ENCODE data around the gene DNAH8. TPM values are rescaled to one million over a fixed set of nuclear protein-coding genes. Genes with fewer than 3 reads are reported as not detected.

The DNAH8 gene
- total and polyA plus RNA-seq, 2 donors (not counting 3 experiments of a cell fraction or from before 2014, with no cell fraction given): 0.29 to 0.61 TPM

GRCh38 chr6:39018103-39018502 is 303.0 kb downstream of the DNAH8 start:
- POLR2A ChIA-PET: interaction anchor here (0.6 kb wide), 1 partner anchor 286 kb away, joined by 3 read pairs; no protein-coding TSS in a partner anchor
- dilution Hi-C loops (cut with MboI; ENCODE audit: extremely low pct_ligation_motif_present, low sequenced_read_pairs): no loop called here

More at GRCh38 chr6:39018103-39018502, 303.0 kb downstream of the DNAH8 start:
- Histone ChIP-seq H3K9me1 (replicated peaks; ENCODE audit: control insufficient read depth, extremely low read depth, insufficient read depth, low read length) (no peaks in the 10 kb centered on the region), H3K79me2 (ENCODE audit: control insufficient read depth, insufficient read depth, low read length) (no peaks in the 10 kb centered on the region), H3K9ac (replicated peaks; ENCODE audit: extremely low read depth, insufficient read depth, low read length) (no peak overlapping the region), H3K4me2 (ENCODE audit: insufficient read depth, low read length) (no peak overlapping the region), H3K27me3 (ENCODE audit: control insufficient read depth in 2 of 2, insufficient read depth in 2 of 2, low read length in 2 of 2) (no peaks in the 10 kb centered on the region), H2AFZ (ENCODE audit: low read depth, low read length) (no peak overlapping the region), H3K4me1 (ENCODE audit: control insufficient read depth, extremely low read depth, insufficient read depth, low read length) (no peaks in the 10 kb centered on the region), H3K27ac (ENCODE audit: insufficient read depth, low read depth, low read length) (no peak overlapping the region), H3K9me3 (replicated peaks; ENCODE audit: control insufficient read depth, insufficient read depth, low read length) (no peaks in the 10 kb centered on the region), H3K36me3 (ENCODE audit: control insufficient read depth in 2 of 2, extremely low read depth in 1 of 2, insufficient read depth in 2 of 2, low read length in 2 of 2) (no peaks in the 10 kb centered on the region), H3K4me3 (replicated peaks in 1 of 3; ENCODE audit: insufficient read depth in 1 of 3, low read depth in 1 of 3, low read length in 3 of 3) (no peak overlapping the region), H4K20me1 (replicated peaks; ENCODE audit: control insufficient read depth, extremely low read depth, insufficient read depth, low read length) (no peaks in the 10 kb centered on the region)
- TF ChIP-seq FOS (IDR thresholded peaks at IDR 0.05; ENCODE audit: borderline replicate concordance, insufficient read depth, low read length) (no peak), GATA2 (IDR thresholded peaks at IDR 0.05; ENCODE audit: insufficient read depth, insufficient read length, low read depth, low read length) (no peak), MAX (IDR thresholded peaks at IDR 0.05; ENCODE audit: insufficient read depth, insufficient read length) (no peak), JUN (IDR thresholded peaks at IDR 0.05; ENCODE audit: borderline replicate concordance, insufficient read depth, insufficient read length, low read depth) (no peak), POLR2AphosphoS5 (IDR thresholded peaks at IDR 0.05; ENCODE audit: insufficient read depth, low read depth, low read length) (no peak), POLR2A (IDR thresholded peaks at IDR 0.05; ENCODE audit: low read depth, low read length) (no peak)
- TF ChIP-seq, protein P1, sequence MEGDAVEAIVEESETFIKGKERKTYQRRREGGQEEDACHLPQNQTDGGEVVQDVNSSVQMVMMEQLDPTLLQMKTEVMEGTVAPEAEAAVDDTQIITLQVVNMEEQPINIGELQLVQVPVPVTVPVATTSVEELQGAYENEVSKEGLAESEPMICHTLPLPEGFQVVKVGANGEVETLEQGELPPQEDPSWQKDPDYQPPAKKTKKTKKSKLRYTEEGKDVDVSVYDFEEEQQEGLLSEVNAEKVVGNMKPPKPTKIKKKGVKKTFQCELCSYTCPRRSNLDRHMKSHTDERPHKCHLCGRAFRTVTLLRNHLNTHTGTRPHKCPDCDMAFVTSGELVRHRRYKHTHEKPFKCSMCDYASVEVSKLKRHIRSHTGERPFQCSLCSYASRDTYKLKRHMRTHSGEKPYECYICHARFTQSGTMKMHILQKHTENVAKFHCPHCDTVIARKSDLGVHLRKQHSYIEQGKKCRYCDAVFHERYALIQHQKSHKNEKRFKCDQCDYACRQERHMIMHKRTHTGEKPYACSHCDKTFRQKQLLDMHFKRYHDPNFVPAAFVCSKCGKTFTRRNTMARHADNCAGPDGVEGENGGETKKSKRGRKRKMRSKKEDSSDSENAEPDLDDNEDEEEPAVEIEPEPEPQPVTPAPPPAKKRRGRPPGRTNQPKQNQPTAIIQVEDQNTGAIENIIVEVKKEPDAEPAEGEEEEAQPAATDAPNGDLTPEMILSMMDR (IDR thresholded peaks at IDR 0.05; ENCODE audit: extremely low read depth in 1 of 2, insufficient read depth in 1 of 2, low read depth in 1 of 2, low read length in 2 of 2): no peak
- BruUV-seq (replicated peaks): no TSS peak
- no peak for DNase-seq (ENCODE audit: low read depth, low spot score)
- CTCF ChIA-PET: interaction anchor here (1.2 kb wide), 1 partner anchor 8 kb away, joined by 5 read pairs; no protein-coding TSS in a partner anchor
- intact Hi-C loops (cut with micrococcal nuclease): no loop called here
- no peak for FAIRE-seq
